Measurements from ENCODE around the gene CCL21. TPM values are rescaled to one million over a fixed set of nuclear protein-coding genes. Genes with fewer than 3 reads are reported as not detected.

The CCL21 gene
- total and polyA plus RNA-seq, 2 donors (not counting 1 experiment from before 2014, with no cell fraction given): not detected

- under 1% methylated on average over 17 of the region's 30 CpGs for WGBS (ENCODE audit: insufficient coverage)
- POLR2A ChIA-PET: no interaction called here
- H3K4me3 ChIP-seq (ENCODE audit: control extremely low read depth in 1 of 5, extremely low read depth in 1 of 5, insufficient read depth in 1 of 5, low read depth in 2 of 5, low read length in 4 of 5): peak overlapping the region; percentile 12 to 63 (median 55)
Observed at GRCh38 chr9:34701769-34702736, 7.9 kb downstream of the CCL21 start.

More at GRCh38 chr9:34701769-34702736, 7.9 kb downstream of the CCL21 start:
- Mint-ChIP-seq H3K27me3 (peaks cover 30% of the 10 kb centered on the region), H3K4me3 (peak overlapping the region; percentile 88), H3K27ac (no peak overlapping the region), H3K9me3 (ENCODE audit: insufficient read depth) (no peaks in the 10 kb centered on the region), H3K4me1 (peaks cover 14% of the 10 kb centered on the region)
- CTCF ChIA-PET: interaction anchor here (0.6 to 3.0 kb wide), 31 partner anchors 8 to 775 kb away, joined by 3 to 18 read pairs (median 4); partner anchors contain the start of genes CCL21, CCL27, GALT and RPP25L
- H3K4me2 ChIP-seq (replicated peaks; ENCODE audit: low read depth, low read length, poor library complexity, severe bottlenecking): peak overlapping the region; percentile 88
- TF ChIP-seq, protein P1, sequence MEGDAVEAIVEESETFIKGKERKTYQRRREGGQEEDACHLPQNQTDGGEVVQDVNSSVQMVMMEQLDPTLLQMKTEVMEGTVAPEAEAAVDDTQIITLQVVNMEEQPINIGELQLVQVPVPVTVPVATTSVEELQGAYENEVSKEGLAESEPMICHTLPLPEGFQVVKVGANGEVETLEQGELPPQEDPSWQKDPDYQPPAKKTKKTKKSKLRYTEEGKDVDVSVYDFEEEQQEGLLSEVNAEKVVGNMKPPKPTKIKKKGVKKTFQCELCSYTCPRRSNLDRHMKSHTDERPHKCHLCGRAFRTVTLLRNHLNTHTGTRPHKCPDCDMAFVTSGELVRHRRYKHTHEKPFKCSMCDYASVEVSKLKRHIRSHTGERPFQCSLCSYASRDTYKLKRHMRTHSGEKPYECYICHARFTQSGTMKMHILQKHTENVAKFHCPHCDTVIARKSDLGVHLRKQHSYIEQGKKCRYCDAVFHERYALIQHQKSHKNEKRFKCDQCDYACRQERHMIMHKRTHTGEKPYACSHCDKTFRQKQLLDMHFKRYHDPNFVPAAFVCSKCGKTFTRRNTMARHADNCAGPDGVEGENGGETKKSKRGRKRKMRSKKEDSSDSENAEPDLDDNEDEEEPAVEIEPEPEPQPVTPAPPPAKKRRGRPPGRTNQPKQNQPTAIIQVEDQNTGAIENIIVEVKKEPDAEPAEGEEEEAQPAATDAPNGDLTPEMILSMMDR (IDR thresholded peaks at IDR 0.05): peak; percentile 97
- no peak for TF ChIP-seq EZH2 (IDR thresholded peaks at IDR 0.05; ENCODE audit: borderline replicate concordance, insufficient read depth, low read depth, low read length, poor library complexity, severe bottlenecking)
- H3K36me3 ChIP-seq (replicated peaks in 1 of 2; ENCODE audit: control extremely low read depth in 1 of 2, control insufficient read depth in 1 of 2, extremely low read depth in 1 of 2, insufficient read depth in 2 of 2, low read length in 1 of 2): no peaks in the 10 kb centered on the region
- H3K4me1 ChIP-seq (ENCODE audit: control insufficient read depth in 2 of 2, insufficient read depth in 2 of 2, low read length in 2 of 2): peaks cover 10 to 14% of the 10 kb centered on the region in 2 donors
- H2AFZ ChIP-seq (ENCODE audit: insufficient read depth, low read depth, low read length, poor library complexity, severe bottlenecking): peak overlapping the region; percentile 77
- ATAC-seq (ENCODE audit: low read depth) (peak; percentile 76), DNase-seq (peak; percentile 80)
- H3K27me3 ChIP-seq (replicated peaks in 1 of 4; ENCODE audit: control extremely low read depth in 1 of 4, control insufficient read depth in 3 of 4, insufficient read depth in 4 of 4, low read length in 3 of 4): peaks cover 0 to 23% (median 16%) of the 10 kb centered on the region in 4 experiments
- H3K79me2 ChIP-seq (ENCODE audit: control insufficient read depth, insufficient read depth, low read length): no peaks in the 10 kb centered on the region
- peak overlapping the region; percentile 59 for H3K9ac ChIP-seq (ENCODE audit: low read length)
- H3K9me3 ChIP-seq (ENCODE audit: control extremely low read depth in 1 of 3, control insufficient read depth in 2 of 3, insufficient read depth in 1 of 3, low read length in 2 of 3): no peaks in the 10 kb centered on the region
- intact Hi-C loops (cut with micrococcal nuclease): loop anchor here (1.0 to 10.0 kb wide), 6 partner anchors 27 to 283 kb away; partner anchors contain the start of genes DNAJB5, GALT, RPP25L and SIGMAR1
- H4K20me1 ChIP-seq (ENCODE audit: control insufficient read depth, insufficient read depth, low read length, poor library complexity, severe bottlenecking): no peaks in the 10 kb centered on the region
- H3K27ac ChIP-seq (ENCODE audit: low read length in 2 of 2): no peak overlapping the region
